Measurements from ENCODE around the gene NR6A1. TPM values are rescaled to one million over a fixed set of nuclear protein-coding genes. Genes with fewer than 3 reads are reported as not detected.

The NR6A1 gene
- polyA plus RNA-seq, 2 of the 4 experiments (the other 2 are of a cell fraction) = 1.7 to 3.3 TPM

DNA sequence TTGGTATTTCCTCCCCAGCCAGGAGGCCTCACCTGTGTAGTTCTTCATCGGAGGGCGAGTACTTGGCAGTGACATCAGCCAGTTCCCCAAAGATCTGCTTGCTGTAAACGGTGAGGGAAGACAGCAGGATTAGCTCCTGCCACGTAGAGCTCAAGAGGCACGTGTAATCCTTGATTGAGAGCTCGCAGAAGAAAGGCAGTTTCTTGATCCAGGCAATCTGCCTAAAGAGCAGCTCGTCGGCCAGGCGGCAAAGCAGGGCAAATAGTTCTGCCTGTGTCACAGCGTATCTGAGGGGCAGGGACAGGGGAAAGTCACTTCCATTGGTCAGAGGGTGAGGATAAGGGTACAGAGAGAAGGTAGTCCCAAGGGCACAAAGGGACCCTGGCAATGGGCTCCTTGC, 235.3 kb downstream of the NR6A1 start:
- no peak for DNase-seq (ENCODE audit: low read depth in 1 of 2, low spot score in 1 of 2)
- Histone ChIP-seq H3K4me1 (no peaks in the 10 kb centered on the region), H3K4me3 (no peak overlapping the region), H3K9me3 (no peaks in the 10 kb centered on the region), H3K4me2 (no peak overlapping the region), H3K27ac (no peak overlapping the region)
- 93% methylated on average over 10 of the region's 10 CpGs for whole genome bisulfite sequencing (ENCODE audit: missing lambda C conversion rate)
- TF ChIP-seq EP300 (IDR thresholded peaks at IDR 0.05) (no peak), NR3C1 (IDR thresholded peaks at IDR 0.05) (no peak), RNF2 (IDR thresholded peaks at IDR 0.05; ENCODE audit: borderline replicate concordance, low read depth) (no peak), SMC3 (IDR thresholded peaks at IDR 0.05) (no peak), RFX5 (IDR thresholded peaks at IDR 0.05) (no peak), FOSB (CRISPR knock-in tag; IDR thresholded peaks at IDR 0.05) (no peak), MYC (IDR thresholded peaks at IDR 0.05; ENCODE audit: borderline replicate concordance, low read length) (no peak), RARB (CRISPR knock-in tag; IDR thresholded peaks at IDR 0.05) (no peak), CBX8 (IDR thresholded peaks at IDR 0.05) (no peak)
- TF ChIP-seq, protein P1, sequence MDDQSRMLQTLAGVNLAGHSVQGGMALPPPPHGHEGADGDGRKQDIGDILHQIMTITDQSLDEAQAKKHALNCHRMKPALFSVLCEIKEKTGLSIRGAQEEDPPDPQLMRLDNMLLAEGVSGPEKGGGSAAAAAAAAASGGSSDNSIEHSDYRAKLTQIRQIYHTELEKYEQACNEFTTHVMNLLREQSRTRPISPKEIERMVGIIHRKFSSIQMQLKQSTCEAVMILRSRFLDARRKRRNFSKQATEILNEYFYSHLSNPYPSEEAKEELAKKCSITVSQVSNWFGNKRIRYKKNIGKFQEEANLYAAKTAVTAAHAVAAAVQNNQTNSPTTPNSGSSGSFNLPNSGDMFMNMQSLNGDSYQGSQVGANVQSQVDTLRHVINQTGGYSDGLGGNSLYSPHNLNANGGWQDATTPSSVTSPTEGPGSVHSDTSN (IDR thresholded peaks at IDR 0.05) = no peak
- TF ChIP-seq, protein P2, sequence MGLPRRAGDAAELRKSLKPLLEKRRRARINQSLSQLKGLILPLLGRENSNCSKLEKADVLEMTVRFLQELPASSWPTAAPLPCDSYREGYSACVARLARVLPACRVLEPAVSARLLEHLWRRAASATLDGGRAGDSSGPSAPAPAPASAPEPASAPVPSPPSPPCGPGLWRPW (IDR thresholded peaks at IDR 0.05) = no peak
- ATAC-seq = no peak
- POLR2A ChIA-PET = no interaction called here
- no peak for FAIRE-seq
- CTCF ChIA-PET = interaction anchor here (0.6 to 7.1 kb wide), 33 partner anchors 11 to 281 kb away, joined by 3 to 122 read pairs (median 4); partner anchors contain the start of gene PSMB7

DNA sequence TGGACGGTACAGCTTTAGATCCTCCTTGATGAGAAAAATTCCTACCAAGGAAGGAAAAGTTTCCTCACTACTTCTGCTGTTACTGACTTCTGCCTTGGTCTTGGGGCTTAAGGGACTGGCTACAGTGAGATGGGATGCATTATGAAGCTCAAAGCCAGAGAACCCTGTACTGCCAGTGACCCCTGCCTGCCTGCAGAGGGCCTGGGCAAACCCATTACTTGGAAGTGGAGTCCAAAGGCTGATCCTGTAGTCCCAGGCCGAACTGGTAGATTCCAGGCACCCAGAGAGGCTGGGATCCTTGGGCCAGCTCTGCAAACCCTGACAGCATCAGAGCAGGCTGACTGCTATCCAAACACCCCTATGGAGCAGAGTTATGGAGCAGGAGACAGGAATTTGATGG, 238.2 kb downstream of the NR6A1 start:
- Histone ChIP-seq H3K9me3 (no peaks in the 10 kb centered on the region), H3K4me1 (no peaks in the 10 kb centered on the region), H3K4me3 (no peak overlapping the region), H3K27ac (no peak overlapping the region), H3K4me2 (no peak overlapping the region)
- ATAC-seq = peak; percentile 53 to 69; a peak in 4 of 6 replicates
- POLR2A ChIA-PET = no interaction called here
- DNase-seq (ENCODE audit: low read depth in 1 of 2, low spot score in 1 of 2) = no peak
- 86% methylated on average over 2 of the region's 2 CpGs for WGBS (ENCODE audit: missing lambda C conversion rate)
- CTCF ChIA-PET = interaction anchor here (0.8 to 2.0 kb wide), 8 partner anchors 9 to 219 kb away, joined by 3 to 6 read pairs (median 4); no protein-coding TSS in a partner anchor
- TF ChIP-seq RFX5 (IDR thresholded peaks at IDR 0.05) (no peak), NFE2L2 (conservative IDR thresholded peaks at IDR 0.05; ENCODE audit: low read length) (no peak), EHMT2 (IDR thresholded peaks at IDR 0.05; ENCODE audit: low read depth) (no peak), HDAC2 (IDR thresholded peaks at IDR 0.05) (no peak), NR3C1 (IDR thresholded peaks at IDR 0.05) (no peak), BHLHE40 (IDR thresholded peaks at IDR 0.05; ENCODE audit: low read depth, low read length) (no peak), EP300 (IDR thresholded peaks at IDR 0.05) (no peak), PHF8 (IDR thresholded peaks at IDR 0.05; ENCODE audit: borderline replicate concordance, low read depth) (no peak), HEYL (CRISPR knock-in tag; IDR thresholded peaks at IDR 0.05) (no peak), MAFK (IDR thresholded peaks at IDR 0.05; ENCODE audit: partially characterized antibody) (no peak), ZC3H11A (IDR thresholded peaks at IDR 0.05) (no peak), HOXB5 (CRISPR knock-in tag; IDR thresholded peaks at IDR 0.05) (no peak), CEBPB (IDR thresholded peaks at IDR 0.05) (no peak)
- TF ChIP-seq, protein P3, sequence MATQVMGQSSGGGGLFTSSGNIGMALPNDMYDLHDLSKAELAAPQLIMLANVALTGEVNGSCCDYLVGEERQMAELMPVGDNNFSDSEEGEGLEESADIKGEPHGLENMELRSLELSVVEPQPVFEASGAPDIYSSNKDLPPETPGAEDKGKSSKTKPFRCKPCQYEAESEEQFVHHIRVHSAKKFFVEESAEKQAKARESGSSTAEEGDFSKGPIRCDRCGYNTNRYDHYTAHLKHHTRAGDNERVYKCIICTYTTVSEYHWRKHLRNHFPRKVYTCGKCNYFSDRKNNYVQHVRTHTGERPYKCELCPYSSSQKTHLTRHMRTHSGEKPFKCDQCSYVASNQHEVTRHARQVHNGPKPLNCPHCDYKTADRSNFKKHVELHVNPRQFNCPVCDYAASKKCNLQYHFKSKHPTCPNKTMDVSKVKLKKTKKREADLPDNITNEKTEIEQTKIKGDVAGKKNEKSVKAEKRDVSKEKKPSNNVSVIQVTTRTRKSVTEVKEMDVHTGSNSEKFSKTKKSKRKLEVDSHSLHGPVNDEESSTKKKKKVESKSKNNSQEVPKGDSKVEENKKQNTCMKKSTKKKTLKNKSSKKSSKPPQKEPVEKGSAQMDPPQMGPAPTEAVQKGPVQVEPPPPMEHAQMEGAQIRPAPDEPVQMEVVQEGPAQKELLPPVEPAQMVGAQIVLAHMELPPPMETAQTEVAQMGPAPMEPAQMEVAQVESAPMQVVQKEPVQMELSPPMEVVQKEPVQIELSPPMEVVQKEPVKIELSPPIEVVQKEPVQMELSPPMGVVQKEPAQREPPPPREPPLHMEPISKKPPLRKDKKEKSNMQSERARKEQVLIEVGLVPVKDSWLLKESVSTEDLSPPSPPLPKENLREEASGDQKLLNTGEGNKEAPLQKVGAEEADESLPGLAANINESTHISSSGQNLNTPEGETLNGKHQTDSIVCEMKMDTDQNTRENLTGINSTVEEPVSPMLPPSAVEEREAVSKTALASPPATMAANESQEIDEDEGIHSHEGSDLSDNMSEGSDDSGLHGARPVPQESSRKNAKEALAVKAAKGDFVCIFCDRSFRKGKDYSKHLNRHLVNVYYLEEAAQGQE (IDR thresholded peaks at IDR 0.05) = no peak
- TF ChIP-seq, protein P4, sequence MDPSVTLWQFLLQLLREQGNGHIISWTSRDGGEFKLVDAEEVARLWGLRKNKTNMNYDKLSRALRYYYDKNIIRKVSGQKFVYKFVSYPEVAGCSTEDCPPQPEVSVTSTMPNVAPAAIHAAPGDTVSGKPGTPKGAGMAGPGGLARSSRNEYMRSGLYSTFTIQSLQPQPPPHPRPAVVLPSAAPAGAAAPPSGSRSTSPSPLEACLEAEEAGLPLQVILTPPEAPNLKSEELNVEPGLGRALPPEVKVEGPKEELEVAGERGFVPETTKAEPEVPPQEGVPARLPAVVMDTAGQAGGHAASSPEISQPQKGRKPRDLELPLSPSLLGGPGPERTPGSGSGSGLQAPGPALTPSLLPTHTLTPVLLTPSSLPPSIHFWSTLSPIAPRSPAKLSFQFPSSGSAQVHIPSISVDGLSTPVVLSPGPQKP (IDR thresholded peaks at IDR 0.05; ENCODE audit: low read depth, low read length) = no peak
- no peak for FAIRE-seq

Measured in A549 (cell line).